Uterus (tissue), 2 donors: Measurements from ENCODE around the gene RPS27.

Source experiments
- POLR2A ChIP-seq, 2 donors: fragments of 450-650 bp; IDR thresholded peaks; one replicate each; pipeline ENCODE4 v1.6.1; 2016; ENCODE audit warnings: antibody characterized with exemption in 2 of 2, mild to moderate bottlenecking in 1 of 2, moderate library complexity in 1 of 2
- TF ChIP-seq, protein P1 (sequence below), 4 experiments: fragments of 200-600 bp in 2 of 4; fragments of 450-650 bp in 2 of 4; sonication (generic) in 2 of 4; IDR thresholded peaks; one replicate each; pipeline ENCODE4 v1.5.1; 2016 to 2019; ENCODE audit warnings: antibody characterized with exemption in 4 of 4, mild to moderate bottlenecking in 2 of 4, moderate library complexity in 1 of 4

DNA sequence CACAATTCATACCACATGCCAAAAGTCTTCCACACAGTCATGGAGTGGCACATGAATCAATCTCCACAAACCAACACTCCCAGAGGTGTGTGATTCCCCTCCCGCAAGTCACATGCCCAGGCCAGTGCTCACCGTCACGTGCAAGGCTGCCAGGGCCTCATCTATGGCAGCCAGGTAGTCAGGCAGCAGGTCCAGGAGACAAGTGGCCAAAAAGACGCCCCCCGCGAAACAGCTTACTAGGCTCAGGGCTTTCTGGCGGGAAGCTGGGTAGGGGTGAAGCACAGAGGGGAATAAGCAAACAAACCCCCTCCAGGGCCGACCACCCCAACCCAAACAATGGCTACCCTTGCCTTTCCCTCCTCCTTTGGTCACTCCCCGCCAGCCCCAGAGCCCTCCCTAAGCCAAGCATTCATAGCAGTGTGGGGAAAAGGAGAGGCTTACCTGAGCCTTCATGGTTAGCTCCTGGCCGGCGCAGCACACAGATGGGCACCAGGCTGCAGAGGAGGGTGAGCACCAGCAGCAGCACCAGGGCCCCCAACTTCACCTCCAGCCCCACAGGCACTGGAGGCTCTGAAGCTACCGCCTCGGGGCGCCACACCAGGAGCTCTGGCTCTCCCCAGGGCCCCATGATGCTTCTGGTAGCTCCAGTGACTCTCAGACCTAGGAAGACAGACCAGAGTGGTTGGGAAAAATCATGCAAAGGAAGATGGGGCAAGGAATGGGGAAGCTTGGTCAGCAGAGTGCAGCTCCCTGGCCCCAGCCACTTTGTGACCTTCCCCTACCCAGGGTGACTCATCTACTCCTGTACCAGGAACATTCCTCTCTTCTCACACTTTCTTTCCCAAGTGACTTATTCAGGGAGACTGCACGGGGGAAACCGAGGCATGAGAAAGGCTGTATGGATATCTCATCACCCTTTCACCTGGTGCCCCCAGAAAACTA, 28.2 kb upstream of the RPS27 start:
- TF ChIP-seq, protein P1, sequence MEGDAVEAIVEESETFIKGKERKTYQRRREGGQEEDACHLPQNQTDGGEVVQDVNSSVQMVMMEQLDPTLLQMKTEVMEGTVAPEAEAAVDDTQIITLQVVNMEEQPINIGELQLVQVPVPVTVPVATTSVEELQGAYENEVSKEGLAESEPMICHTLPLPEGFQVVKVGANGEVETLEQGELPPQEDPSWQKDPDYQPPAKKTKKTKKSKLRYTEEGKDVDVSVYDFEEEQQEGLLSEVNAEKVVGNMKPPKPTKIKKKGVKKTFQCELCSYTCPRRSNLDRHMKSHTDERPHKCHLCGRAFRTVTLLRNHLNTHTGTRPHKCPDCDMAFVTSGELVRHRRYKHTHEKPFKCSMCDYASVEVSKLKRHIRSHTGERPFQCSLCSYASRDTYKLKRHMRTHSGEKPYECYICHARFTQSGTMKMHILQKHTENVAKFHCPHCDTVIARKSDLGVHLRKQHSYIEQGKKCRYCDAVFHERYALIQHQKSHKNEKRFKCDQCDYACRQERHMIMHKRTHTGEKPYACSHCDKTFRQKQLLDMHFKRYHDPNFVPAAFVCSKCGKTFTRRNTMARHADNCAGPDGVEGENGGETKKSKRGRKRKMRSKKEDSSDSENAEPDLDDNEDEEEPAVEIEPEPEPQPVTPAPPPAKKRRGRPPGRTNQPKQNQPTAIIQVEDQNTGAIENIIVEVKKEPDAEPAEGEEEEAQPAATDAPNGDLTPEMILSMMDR (IDR thresholded peaks at IDR 0.05): no peak
- no peak for TF ChIP-seq POLR2A (IDR thresholded peaks at IDR 0.05)
